Mesenchymal stem cell (in vitro differentiated cells and primary cell): ENCODE results near the gene MORN4.
"Not testable (repeated sequence)": the region's sequence is repeated elsewhere in the genome, so short reads cannot be mapped to it uniquely, and the experiment has no call there.

Experiments used
- DNase-seq: peaks from one replicate; pipeline ENCODE4 v3.0.0-alpha.2; 2013
- H2AFZ ChIP-seq: one replicate; pipeline ENCODE4 v1.6.1; 2013; ENCODE audit warnings: low read depth, mild to moderate bottlenecking, control low read depth, inconsistent platforms, low read length, moderate library complexity
- H2AK5ac ChIP-seq: 2 replicates; pipeline ENCODE4 v1.6.1; 2013; ENCODE audit warnings: low read length, moderate library complexity, mild to moderate bottlenecking, inconsistent platforms; ENCODE audit not compliant: severe bottlenecking
- H2BK120ac ChIP-seq: one replicate; pipeline ENCODE4 v1.6.1; 2013; ENCODE audit warnings: low read depth, mild to moderate bottlenecking, inconsistent platforms, low read length, moderate library complexity
- H2BK12ac ChIP-seq, 2 experiments: one replicate each; pipeline ENCODE4 v1.6.1; 2013; ENCODE audit warnings: inconsistent platforms in 2 of 2, low read length in 2 of 2, mild to moderate bottlenecking in 2 of 2, moderate library complexity in 2 of 2, control low read depth in 1 of 2
- H2BK15ac ChIP-seq: one replicate; pipeline ENCODE4 v1.6.1; 2013; ENCODE audit warnings: mild to moderate bottlenecking, low read depth, inconsistent platforms; ENCODE audit not compliant: poor library complexity, severe bottlenecking
- H2BK5ac ChIP-seq: 2 replicates; pipeline ENCODE4 v1.6.1; 2013; ENCODE audit warnings: low read depth, mild to moderate bottlenecking, low read length, control low read depth, inconsistent platforms; ENCODE audit not compliant: poor library complexity, severe bottlenecking
- H3K14ac ChIP-seq, 2 experiments: one replicate each; pipeline ENCODE4 v1.6.1; 2013; ENCODE audit warnings: inconsistent platforms in 2 of 2, low read length in 2 of 2, control low read depth in 1 of 2, mild to moderate bottlenecking in 1 of 2, moderate library complexity in 1 of 2
- H3K18ac ChIP-seq, 2 experiments: one replicate each; pipeline ENCODE4 v1.6.1; 2013; ENCODE audit warnings: inconsistent platforms in 2 of 2, low read length in 2 of 2, control low read depth in 1 of 2, low read depth in 1 of 2, mild to moderate bottlenecking in 1 of 2
- H3K23ac ChIP-seq, 2 experiments: one replicate each; pipeline ENCODE4 v1.6.1; 2013; ENCODE audit warnings: inconsistent platforms in 2 of 2, low read length in 2 of 2, mild to moderate bottlenecking in 2 of 2, moderate library complexity in 2 of 2, control low read depth in 1 of 2
- H3K27ac ChIP-seq: 2 replicates; pipeline ENCODE4 v1.5.1; 2013; ENCODE audit warnings: mild to moderate bottlenecking, moderate library complexity, low read length, control low read depth, inconsistent platforms; ENCODE audit not compliant: poor library complexity, severe bottlenecking
- H3K27me3 ChIP-seq, 2 experiments: 2 replicates each; pipeline versions ENCODE4 v1.6.1 to v1.7.0; 2013; ENCODE audit warnings: low read length in 2 of 2, mild to moderate bottlenecking in 2 of 2, moderate library complexity in 2 of 2, control low read depth in 1 of 2, inconsistent platforms in 1 of 2; ENCODE audit not compliant: control insufficient read depth in 1 of 2, insufficient read depth in 1 of 2
- H3K36me3 ChIP-seq, 2 experiments: 2 replicates each; pipeline versions ENCODE4 v1.6.1 to v1.7.0; 2013; ENCODE audit warnings: low read length in 2 of 2, control low read depth in 1 of 2, inconsistent platforms in 1 of 2, low read depth in 1 of 2, mild to moderate bottlenecking in 1 of 2; ENCODE audit not compliant: insufficient read depth in 2 of 2, control insufficient read depth in 1 of 2
- H3K4ac ChIP-seq, 2 experiments: one replicate each; pipeline ENCODE4 v1.6.1; 2013; ENCODE audit warnings: inconsistent platforms in 2 of 2, low read length in 2 of 2, mild to moderate bottlenecking in 2 of 2, moderate library complexity in 2 of 2, control low read depth in 1 of 2, low read depth in 1 of 2
- H3K4me1 ChIP-seq: 2 replicates; pipeline ENCODE4 v1.6.1; 2013; ENCODE audit warnings: low read depth, low read length, control low read depth; ENCODE audit not compliant: control insufficient read depth, insufficient read depth
- H3K4me2 ChIP-seq: 2 replicates; pipeline ENCODE4 v1.6.1; 2013; ENCODE audit warnings: low read length, mild to moderate bottlenecking, inconsistent platforms; ENCODE audit not compliant: poor library complexity, severe bottlenecking
- H3K4me3 ChIP-seq, 2 experiments: 2 replicates each; pipeline versions ENCODE4 v1.5.1 to v1.7.0; 2013; ENCODE audit warnings: low read length in 2 of 2, mild to moderate bottlenecking in 2 of 2, control low read depth in 1 of 2, low read depth in 1 of 2; ENCODE audit not compliant: insufficient read depth in 1 of 2
- H3K79me1 ChIP-seq: replicated peaks from 2 replicates; pipeline ENCODE4 v1.6.1; 2013; ENCODE audit warnings: mild to moderate bottlenecking, control low read depth, low read length, inconsistent platforms; ENCODE audit not compliant: poor library complexity, severe bottlenecking
- H3K9ac ChIP-seq: 2 replicates; pipeline ENCODE4 v1.7.0; 2013; ENCODE audit warnings: mild to moderate bottlenecking, low read length, moderate library complexity
- H3K9me3 ChIP-seq: 2 replicates; pipeline ENCODE4 v1.7.0; 2013; ENCODE audit warnings: mild to moderate bottlenecking, low read length; ENCODE audit not compliant: control insufficient read depth
- H4K8ac ChIP-seq: one replicate; pipeline ENCODE4 v1.6.1; 2013; ENCODE audit warnings: inconsistent platforms, mild to moderate bottlenecking, low read length, moderate library complexity
- H4K91ac ChIP-seq: one replicate; pipeline ENCODE4 v1.6.1; 2013; ENCODE audit warnings: mild to moderate bottlenecking, low read length, inconsistent platforms
- WGBS: methylation state at CpG from one replicate; pipeline ENCODE4 v1.1.7; 2013; ENCODE audit warnings: mixed read lengths; 5-methylcytosine and 5-hydroxymethylcytosine counted together

MORN4 gene

DNA sequence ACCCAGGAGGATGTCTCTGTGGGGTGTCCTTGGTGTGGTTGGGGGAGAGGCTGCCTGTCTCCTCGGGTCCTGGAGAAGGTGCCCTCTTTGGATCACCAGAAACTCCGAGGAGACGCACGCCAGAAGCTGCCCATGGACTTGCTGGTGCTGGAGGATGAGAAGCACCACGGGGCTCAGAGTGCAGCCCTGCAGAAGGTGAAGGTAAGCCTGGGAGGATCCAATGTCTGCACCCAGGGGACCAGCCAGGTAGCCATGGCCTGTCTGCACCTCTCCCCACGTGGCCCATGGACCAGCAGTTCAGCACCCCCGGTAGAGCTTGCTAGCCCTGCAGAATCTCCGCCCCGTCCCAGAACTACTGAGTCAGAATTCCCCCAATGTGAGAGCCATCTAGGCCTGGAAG, 55.6 kb downstream of the MORN4 start:
- peak overlapping the region; percentile 36 for H2AK5ac ChIP-seq
- no peak overlapping the region for H3K9ac ChIP-seq
- no peak overlapping the region for H3K23ac ChIP-seq
- no peaks in the 10 kb centered on the region for H3K79me1 ChIP-seq
- no peak overlapping the region for H2BK15ac ChIP-seq
- H2BK5ac ChIP-seq = no peak overlapping the region
- no peak for DNase-seq
- H2AFZ ChIP-seq = no peak overlapping the region
- no peak overlapping the region for H2BK12ac ChIP-seq
- H3K27me3 ChIP-seq = no peaks in the 10 kb centered on the region
- H3K18ac ChIP-seq = no peak overlapping the region
- H4K91ac ChIP-seq = no peak overlapping the region
- no peak overlapping the region for H3K14ac ChIP-seq
- H3K4me2 ChIP-seq = no peak overlapping the region
- H3K4me1 ChIP-seq = peaks cover 32% of the 10 kb centered on the region
- no peaks in the 10 kb centered on the region for H3K9me3 ChIP-seq
- peaks cover 0 to 6% of the 10 kb centered on the region in 2 experiments for H3K36me3 ChIP-seq
- no peak overlapping the region for H2BK120ac ChIP-seq
- H3K27ac ChIP-seq = no peak overlapping the region
- H4K8ac ChIP-seq = no peak overlapping the region
- no peak overlapping the region for H3K4ac ChIP-seq
- no peak overlapping the region for H3K4me3 ChIP-seq
- WGBS = 82% methylated on average over 9 of the region's 9 CpGs

DNA sequence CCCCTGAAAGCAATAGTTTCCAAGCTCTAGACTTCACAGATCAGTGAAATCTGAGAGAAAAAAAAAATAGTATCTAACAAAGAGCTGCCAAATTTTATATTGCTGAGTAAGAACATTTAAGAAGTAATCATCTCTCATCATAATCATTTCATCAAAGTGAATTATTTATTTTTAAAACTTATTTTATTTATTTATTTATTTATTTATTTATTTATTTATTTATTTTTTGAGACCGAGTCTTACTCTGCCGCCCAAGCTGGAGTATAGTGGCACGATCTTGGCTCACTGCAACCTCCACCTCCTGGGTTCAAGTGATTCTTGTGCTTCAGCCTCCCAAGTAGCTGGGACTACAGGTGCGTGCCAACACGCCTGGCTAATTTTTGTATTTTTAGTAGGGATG, 56.8 kb downstream of the MORN4 start:
- H4K91ac ChIP-seq, H4K8ac ChIP-seq, H3K9ac ChIP-seq, H3K4me3 ChIP-seq, H3K4ac ChIP-seq, H3K36me3 ChIP-seq, H3K79me1 ChIP-seq, H2BK120ac ChIP-seq, H2AFZ ChIP-seq, H2BK12ac ChIP-seq, H2AK5ac ChIP-seq, H3K18ac ChIP-seq, H2BK15ac ChIP-seq, DNase-seq, H3K14ac ChIP-seq, H3K23ac ChIP-seq, H3K9me3 ChIP-seq, H3K27ac ChIP-seq, H3K27me3 ChIP-seq, H2BK5ac ChIP-seq, H3K4me2 ChIP-seq: not testable (repeated sequence)
- 50% methylated on average over 5 of the region's 5 CpGs for WGBS
- H3K4me1 ChIP-seq = peaks cover 40% of the 10 kb centered on the region

GRCh38 chr10:97575127-97575668, 58.1 kb downstream of the MORN4 start:
- Histone ChIP-seq H3K9ac (no peak overlapping the region), H3K27me3 (no peaks in the 10 kb centered on the region), H4K8ac (no peak overlapping the region), H3K4me1 (peaks cover 51% of the 10 kb centered on the region), H3K23ac (no peak overlapping the region), H2BK120ac (no peak overlapping the region), H3K4me2 (no peak overlapping the region), H2AK5ac (peak overlapping the region; percentile 46), H3K18ac (peak overlapping the region in 1 of 2 experiments; percentile 48), H3K4ac (no peak overlapping the region), H3K36me3 (peaks cover 11 to 17% of the 10 kb centered on the region in 2 experiments), H4K91ac (no peak overlapping the region), H3K14ac (peak overlapping the region in 1 of 2 experiments; percentile 85), H2BK12ac (no peak overlapping the region), H3K27ac (peak overlapping the region; percentile 74), H3K9me3 (no peaks in the 10 kb centered on the region), H2BK5ac (peak overlapping the region; percentile 3), H2BK15ac (no peak overlapping the region), H3K4me3 (no peak overlapping the region), H3K79me1 (peaks cover under 1% of the 10 kb centered on the region), H2AFZ (no peak overlapping the region)
- WGBS = 91% methylated on average over 5 of the region's 6 CpGs
- DNase-seq = peak; percentile 26

DNA sequence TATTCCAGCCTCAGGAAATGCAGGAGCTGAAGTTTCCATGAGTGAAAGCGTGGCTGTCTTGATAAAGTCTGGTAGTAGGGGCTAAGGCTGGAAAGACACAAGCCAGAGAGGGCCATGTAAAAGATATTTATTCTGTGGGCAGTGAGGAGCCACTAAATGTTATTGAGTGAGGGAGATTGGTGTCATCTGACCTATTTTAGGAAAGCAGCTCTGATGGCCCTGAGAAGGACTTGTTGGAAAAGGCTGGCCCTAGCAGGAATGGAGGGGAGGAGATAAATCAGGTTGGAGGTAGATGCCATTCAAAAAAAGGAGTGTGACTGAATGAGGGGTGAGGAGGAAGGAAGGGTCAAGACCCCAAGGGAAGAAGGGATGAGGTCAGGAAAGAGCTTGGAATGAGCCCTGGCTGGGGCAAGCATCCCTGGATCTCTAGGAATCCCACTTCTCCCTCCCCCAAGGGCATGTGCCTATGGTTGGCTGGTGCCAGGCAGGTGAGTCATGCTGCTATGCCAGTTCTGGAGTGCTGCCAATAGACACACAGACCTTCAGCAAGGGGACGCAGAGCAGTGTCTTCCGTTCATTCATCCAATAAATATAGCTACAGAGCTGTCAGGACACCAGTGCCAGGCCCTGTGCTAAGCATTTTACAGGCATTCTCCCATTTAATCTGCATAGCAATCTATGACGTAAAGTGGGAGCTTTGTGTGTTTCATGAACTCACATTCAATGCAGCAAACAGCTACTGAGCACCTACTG, 58.8 kb downstream of the MORN4 start:
- H3K4me2 ChIP-seq = no peak overlapping the region
- no peaks in the 10 kb centered on the region for H3K27me3 ChIP-seq
- no peak overlapping the region for H2BK12ac ChIP-seq
- no peak overlapping the region for H3K9ac ChIP-seq
- DNase-seq = peak; percentile 50
- H2AFZ ChIP-seq = no peak overlapping the region
- no peak overlapping the region for H3K18ac ChIP-seq
- peaks cover 3% of the 10 kb centered on the region for H3K79me1 ChIP-seq
- 59% methylated on average over 4 of the region's 4 CpGs for WGBS
- peak overlapping the region; percentile 97 for H2AK5ac ChIP-seq
- peak overlapping the region; percentile 45 for H4K8ac ChIP-seq
- no peak overlapping the region for H3K23ac ChIP-seq
- peak overlapping the region; percentile 89 for H3K27ac ChIP-seq
- H4K91ac ChIP-seq = peak overlapping the region; percentile 40
- H2BK120ac ChIP-seq = no peak overlapping the region
- no peak overlapping the region for H3K4me3 ChIP-seq
- no peak overlapping the region for H3K14ac ChIP-seq
- H2BK15ac ChIP-seq = no peak overlapping the region
- peak overlapping the region; percentile 95 for H2BK5ac ChIP-seq
- H3K36me3 ChIP-seq = peaks cover 16 to 24% of the 10 kb centered on the region in 2 experiments
- H3K4ac ChIP-seq = no peak overlapping the region
- H3K9me3 ChIP-seq = no peaks in the 10 kb centered on the region
- peaks cover 53% of the 10 kb centered on the region for H3K4me1 ChIP-seq
